CD4-positive, CD25-positive, alpha-beta regulatory T cell (primary cell): ENCODE measurements around the gene INO80B. TPM values are rescaled to one million over a fixed set of nuclear protein-coding genes. Genes with fewer than 3 reads are reported as not detected.
A peak's percentile ranks its signal among the peaks of the same experiment; 100 is the strongest.

Source experiments
- ATAC-seq, 2 donors: fragments of 150-1000 bp; cut with Tn5 transposase; one replicate each; pipeline ENCODE4 v1.10.0; 2021; ENCODE audit warnings: low read depth in 2 of 2, moderate number of reproducible peaks in 2 of 2, moderate library complexity in 1 of 2
- DNase-seq, 3 donors: peaks; one replicate each; pipeline versions ENCODE4 v3.0.0 to v3.0.0-alpha.2; 2012 to 2022; ENCODE audit warnings: mixed read lengths in 1 of 3
- H3K27ac ChIP-seq: one replicate; pipeline ENCODE4 v1.7.0; 2013; ENCODE audit warnings: mild to moderate bottlenecking, low read length; ENCODE audit not compliant: insufficient read depth, poor library complexity, severe bottlenecking
- H3K27me3 ChIP-seq: one replicate; pipeline ENCODE4 v1.7.0; 2013; ENCODE audit warnings: low read length; ENCODE audit not compliant: control insufficient read depth, insufficient read depth
- H3K36me3 ChIP-seq: one replicate; pipeline ENCODE4 v1.7.0; 2013; ENCODE audit warnings: mild to moderate bottlenecking, low read length, moderate library complexity; ENCODE audit not compliant: control insufficient read depth, insufficient read depth
- H3K4me1 ChIP-seq: 2 replicates; pipeline ENCODE4 v1.7.0; 2013; ENCODE audit warnings: mild to moderate bottlenecking, low read length; ENCODE audit not compliant: insufficient read depth, control insufficient read depth, poor library complexity, severe bottlenecking
- H3K4me3 ChIP-seq: one replicate; pipeline ENCODE4 v1.7.0; 2013; ENCODE audit warnings: low read depth, mild to moderate bottlenecking, low read length, moderate library complexity
- H3K9me3 ChIP-seq, 2 experiments: 1 replicate in 1 of 2; 2 replicates in 1 of 2; pipeline ENCODE4 v1.7.0; 2013; ENCODE audit warnings: low read length in 2 of 2, mild to moderate bottlenecking in 1 of 2, moderate library complexity in 1 of 2; ENCODE audit not compliant: control insufficient read depth in 2 of 2
- H3K27ac Mint-ChIP-seq, 3 donors: one replicate each; pipeline ENCODE4 v1.8.0; 2020 to 2022; ENCODE audit warnings: mild to moderate bottlenecking in 3 of 3, mixed read lengths in 3 of 3, moderate library complexity in 2 of 3
- H3K27me3 Mint-ChIP-seq: one replicate; pipeline ENCODE4 v1.8.0; 2022; ENCODE audit warnings: mild to moderate bottlenecking, mixed read lengths
- H3K36me3 Mint-ChIP-seq: one replicate; pipeline ENCODE4 v1.8.0; 2020; ENCODE audit warnings: mixed read lengths
- H3K4me1 Mint-ChIP-seq, 4 donors: one replicate each; pipeline ENCODE4 v1.8.0; 2020 to 2022; ENCODE audit warnings: mixed read lengths in 4 of 4, mild to moderate bottlenecking in 1 of 4
- H3K4me3 Mint-ChIP-seq, 4 donors: one replicate each; pipeline ENCODE4 v1.8.0; 2020 to 2022; ENCODE audit warnings: mild to moderate bottlenecking in 4 of 4, mixed read lengths in 4 of 4, moderate library complexity in 3 of 4
- H3K9me3 Mint-ChIP-seq, 7 donors: one replicate each; pipeline ENCODE4 v1.8.0; 2020 to 2022; ENCODE audit warnings: mixed read lengths in 7 of 7, mild to moderate bottlenecking in 3 of 7, moderate library complexity in 2 of 7
- polyA plus RNA-seq, 4 donors: library from polyadenylated mRNA; unstranded; fragments of 300-500 nt; fragmentation: Illumina TruSeq; gene quantifications; one replicate each; pipeline ENCODE4 v1.2.3, GENCODE V29; 2021
- total RNA-seq: library from RNA; stranded (reverse); gene quantifications from one replicate; pipeline ENCODE4 v1.2.3, GENCODE V29; 2022

INO80B gene
- total and polyA plus RNA-seq, 5 donors from 2014 or later: 5.0 to 62.6 (median 5.9) TPM

DNA sequence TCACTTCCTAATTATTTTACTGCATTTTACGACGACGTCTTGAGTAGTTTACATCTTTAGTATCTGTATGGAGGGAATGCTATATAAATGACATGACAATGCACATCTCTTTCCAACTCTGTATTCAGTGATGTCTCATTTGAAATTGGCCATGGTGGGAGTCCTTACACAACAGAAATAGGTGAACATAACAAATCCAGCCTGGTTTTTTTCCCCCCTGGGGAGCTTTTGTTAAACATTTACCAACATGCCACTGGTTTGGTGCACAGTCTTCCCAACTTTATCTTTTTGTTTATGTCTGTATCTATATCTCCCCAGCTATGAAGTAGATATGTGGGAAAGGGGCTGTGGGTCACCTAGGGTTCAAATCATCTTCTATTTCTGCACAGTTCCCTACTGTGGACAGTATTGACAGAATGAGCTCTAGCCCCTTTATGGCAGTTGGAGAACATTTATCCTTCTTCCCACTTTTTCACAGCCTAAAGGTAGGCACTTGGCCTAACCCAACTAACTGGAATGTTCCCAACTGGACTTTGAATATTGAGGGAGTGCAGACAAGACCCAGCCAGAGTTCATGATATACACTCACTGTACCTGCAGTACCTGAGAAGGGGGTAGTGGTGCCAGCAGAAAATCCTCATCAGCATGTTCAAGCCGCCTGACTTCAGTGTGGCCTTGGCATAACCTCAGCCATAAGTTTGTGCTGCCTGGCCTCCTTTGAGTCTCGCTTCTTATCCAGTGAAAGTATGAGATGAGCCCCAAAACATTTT, 7.5 kb upstream of the INO80B start:
- Histone ChIP-seq H3K36me3 (no peaks in the 10 kb centered on the region), H3K4me3 (no peak overlapping the region), H3K9me3 (no peaks in the 10 kb centered on the region), H3K27ac (no peak overlapping the region), H3K27me3 (peaks cover 3% of the 10 kb centered on the region), H3K4me1 (peaks cover 3% of the 10 kb centered on the region)
- Mint-ChIP-seq H3K36me3 (no peaks in the 10 kb centered on the region), H3K27me3 (peaks cover 39% of the 10 kb centered on the region), H3K9me3 (peaks cover 0 to 3% (median 0%) of the 10 kb centered on the region in 7 donors), H3K4me3 (no peak overlapping the region), H3K4me1 (peaks cover 1 to 4% (median 3%) of the 10 kb centered on the region in 4 donors), H3K27ac (no peak overlapping the region)
- ATAC-seq (no peak), DNase-seq (no peak)

- Mint-ChIP-seq H3K4me3 (peak overlapping the region in 1 of 4 donors; percentile 50), H3K27me3 (peaks cover 33% of the 10 kb centered on the region), H3K36me3 (no peaks in the 10 kb centered on the region), H3K4me1 (peaks cover 5 to 15% (median 10%) of the 10 kb centered on the region in 4 donors), H3K27ac (no peak overlapping the region), H3K9me3 (peaks cover 0 to 3% (median 0%) of the 10 kb centered on the region in 7 donors)
- Histone ChIP-seq H3K4me3 (no peak overlapping the region), H3K27ac (no peak overlapping the region), H3K4me1 (peaks cover 9% of the 10 kb centered on the region), H3K27me3 (peaks cover 2% of the 10 kb centered on the region), H3K9me3 (no peaks in the 10 kb centered on the region), H3K36me3 (no peaks in the 10 kb centered on the region)
- DNase-seq: no peak
- no peak for ATAC-seq
Measured at GRCh38 chr2:74448771-74449170, 6.1 kb upstream of the INO80B start.

- no peak overlapping the region for H3K4me3 Mint-ChIP-seq
- no peaks in the 10 kb centered on the region for H3K9me3 ChIP-seq
- peaks cover 0 to 3% (median 0%) of the 10 kb centered on the region in 7 donors for H3K9me3 Mint-ChIP-seq
- H3K27me3 ChIP-seq: no peaks in the 10 kb centered on the region
- ATAC-seq (no peak), DNase-seq (no peak)
- H3K27me3 Mint-ChIP-seq: peaks cover 20% of the 10 kb centered on the region
- no peaks in the 10 kb centered on the region for H3K36me3 ChIP-seq
- no peaks in the 10 kb centered on the region for H3K36me3 Mint-ChIP-seq
- no peak overlapping the region for H3K27ac ChIP-seq
- H3K4me1 ChIP-seq: peaks cover 21% of the 10 kb centered on the region
- peaks cover 15 to 30% (median 23%) of the 10 kb centered on the region in 4 donors for H3K4me1 Mint-ChIP-seq
- H3K27ac Mint-ChIP-seq: no peak overlapping the region
- H3K4me3 ChIP-seq: no peak overlapping the region
Measured at GRCh38 chr2:74450570-74451190, 4.2 kb upstream of the INO80B start.

GRCh38 chr2:74457129-74457548, 2.3 kb downstream of the INO80B start:
- Mint-ChIP-seq H3K4me1 (peaks cover 20 to 73% (median 45%) of the 10 kb centered on the region in 4 donors), H3K9me3 (peaks cover 0 to 2% (median 0%) of the 10 kb centered on the region in 7 donors), H3K36me3 (peaks cover 4% of the 10 kb centered on the region), H3K27ac (peak overlapping the region; percentile 97 to 99 (median 99)), H3K4me3 (peak overlapping the region; percentile 95 to 98 (median 97)), H3K27me3 (peaks cover 4% of the 10 kb centered on the region)
- Histone ChIP-seq H3K4me3 (peak overlapping the region; percentile 90), H3K36me3 (peaks cover 2% of the 10 kb centered on the region), H3K9me3 (no peaks in the 10 kb centered on the region), H3K27me3 (no peaks in the 10 kb centered on the region), H3K27ac (peak overlapping the region; percentile 99), H3K4me1 (peaks cover 50% of the 10 kb centered on the region)
- ATAC-seq: no peak
- no peak for DNase-seq

DNA sequence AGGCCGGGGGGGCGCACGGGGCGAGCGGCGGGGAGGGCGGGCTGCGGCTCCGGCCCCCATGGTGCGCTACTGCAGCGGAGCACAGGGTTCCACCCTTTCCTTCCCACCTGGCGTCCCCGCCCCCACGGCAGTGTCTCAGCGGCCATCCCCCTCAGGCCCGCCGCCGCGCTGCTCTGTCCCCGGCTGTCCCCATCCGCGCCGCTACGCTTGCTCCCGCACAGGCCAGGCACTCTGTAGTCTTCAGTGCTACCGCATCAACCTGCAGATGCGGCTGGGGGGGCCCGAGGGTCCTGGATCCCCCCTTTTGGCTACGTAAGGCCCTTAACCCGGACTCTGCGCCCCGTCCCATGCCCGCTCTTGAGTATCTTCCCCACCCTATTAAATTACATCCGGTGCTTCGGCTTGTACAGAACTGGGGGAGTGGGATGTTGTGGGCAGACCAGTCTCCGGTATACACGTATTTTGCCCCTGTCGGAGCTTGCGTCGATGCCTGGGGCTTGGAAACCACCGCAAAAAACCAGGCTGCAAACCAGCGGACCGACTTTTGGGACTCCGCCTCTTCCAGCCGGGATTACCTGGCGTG, 2.8 kb downstream of the INO80B start:
- Mint-ChIP-seq H3K27ac (peak overlapping the region; percentile 99 to 100 (median 99)), H3K36me3 (peaks cover 4% of the 10 kb centered on the region), H3K4me3 (peak overlapping the region; percentile 95 to 98 (median 97)), H3K9me3 (peaks cover 0 to 2% (median 0%) of the 10 kb centered on the region in 7 donors), H3K4me1 (peaks cover 15 to 68% (median 40%) of the 10 kb centered on the region in 4 donors), H3K27me3 (peaks cover 4% of the 10 kb centered on the region)
- H3K4me3 ChIP-seq: peak overlapping the region; percentile 94
- peak in 2 of 3 donors; percentile 73 to 89 for DNase-seq
- peaks cover 45% of the 10 kb centered on the region for H3K4me1 ChIP-seq
- peaks cover 4% of the 10 kb centered on the region for H3K36me3 ChIP-seq
- ATAC-seq: peak; percentile 28 to 29
- no peaks in the 10 kb centered on the region for H3K27me3 ChIP-seq
- no peaks in the 10 kb centered on the region for H3K9me3 ChIP-seq
- H3K27ac ChIP-seq: peak overlapping the region; percentile 99

DNA sequence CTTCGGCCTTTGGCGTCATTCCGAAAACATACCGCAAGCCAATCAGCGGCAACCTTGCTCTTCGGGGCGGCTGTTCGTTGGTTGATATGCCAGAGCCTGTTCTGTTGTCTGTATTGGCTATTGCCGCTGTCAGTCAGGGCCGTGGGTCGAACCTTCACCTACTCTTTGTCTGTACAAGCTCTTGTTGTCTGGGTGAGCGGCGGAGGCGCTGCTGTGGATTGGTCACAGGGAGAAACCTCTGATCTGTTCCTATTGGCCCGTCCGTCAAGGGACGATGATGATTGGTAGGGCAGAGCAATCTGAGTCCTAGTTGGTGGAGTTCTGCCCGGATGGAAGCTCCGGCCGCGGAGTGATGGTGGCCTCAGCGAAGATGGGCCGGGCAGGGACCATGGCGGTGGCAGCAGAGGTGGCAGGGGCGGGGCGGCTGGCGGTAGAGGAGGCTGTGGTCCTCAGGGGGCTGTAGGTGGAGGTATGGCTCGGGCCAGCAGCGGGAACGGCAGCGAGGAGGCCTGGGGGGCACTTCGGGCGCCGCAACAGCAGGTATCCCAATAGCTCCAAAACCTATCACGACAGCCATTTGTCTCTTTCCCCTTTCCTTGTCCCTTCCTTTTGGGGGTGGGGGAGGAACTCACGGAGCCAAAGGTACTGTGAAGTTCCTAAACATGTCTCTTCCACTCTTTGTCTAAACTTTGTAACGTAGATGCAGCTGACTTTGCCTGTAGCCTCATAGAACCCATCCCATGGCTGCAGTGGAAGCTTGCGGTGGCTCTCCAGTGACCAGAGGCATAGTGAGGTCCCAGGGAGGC, 3.4 kb downstream of the INO80B start, which contains the start of gene WBP1:
WBP1 (plus strand) TSS at position 307 of the 806 bp plus-strand sequence; CDS start at position 472, 165 bp downstream.
- H3K4me3 ChIP-seq: peak within 1 kb of the TSS; percentile 94
- Mint-ChIP-seq H3K36me3 (peaks cover 4% of the 10 kb centered on the region), H3K27ac (peak within 1 kb of the TSS; percentile 99 to 100 (median 99)), H3K27me3 (peaks cover 4% of the 10 kb centered on the region), H3K4me1 (peaks cover 15 to 68% (median 36%) of the 10 kb centered on the region in 4 donors), H3K9me3 (peaks cover 0 to 2% (median 0%) of the 10 kb centered on the region in 7 donors), H3K4me3 (peak within 1 kb of the TSS; percentile 95 to 98 (median 97))
- peaks cover 6% of the 10 kb centered on the region for H3K36me3 ChIP-seq
- H3K27ac ChIP-seq: peak within 1 kb of the TSS; percentile 99
- H3K27me3 ChIP-seq: no peaks in the 10 kb centered on the region
- peak; percentile 87 to 88 for ATAC-seq
- H3K4me1 ChIP-seq: peaks cover 41% of the 10 kb centered on the region
- no peaks in the 10 kb centered on the region for H3K9me3 ChIP-seq
- peak; percentile 100 for DNase-seq

- Mint-ChIP-seq H3K9me3 (peaks cover 0 to 2% (median 0%) of the 10 kb centered on the region in 7 donors), H3K27ac (peak overlapping the region; percentile 99 to 100 (median 99)), H3K4me1 (peaks cover 15 to 70% (median 37%) of the 10 kb centered on the region in 4 donors), H3K36me3 (peaks cover 4% of the 10 kb centered on the region), H3K4me3 (peak overlapping the region; percentile 95 to 98 (median 97)), H3K27me3 (peaks cover 4% of the 10 kb centered on the region)
- Histone ChIP-seq H3K36me3 (peaks cover 6% of the 10 kb centered on the region), H3K4me1 (peaks cover 42% of the 10 kb centered on the region), H3K27me3 (no peaks in the 10 kb centered on the region), H3K4me3 (peak overlapping the region; percentile 94), H3K27ac (peak overlapping the region; percentile 99), H3K9me3 (no peaks in the 10 kb centered on the region)
- DNase-seq (peak in 1 of 3 donors; percentile 38), ATAC-seq (no peak)
Measured at GRCh38 chr2:74458938-74459363, 4.1 kb downstream of the INO80B start.
